Skeletal muscle tissue (tissue), 4 donors: ENCODE results near the gene IMP3. TPM values are rescaled to one million over a fixed set of nuclear protein-coding genes. Genes with fewer than 3 reads are reported as not detected.
"Not testable (repeated sequence)": the region's sequence is repeated elsewhere in the genome, so short reads cannot be mapped to it uniquely, and the experiment has no call there.

ENCODE experiments used
- H3K27ac ChIP-seq: one replicate; pipeline ENCODE4 v1.7.0; 2013; ENCODE audit warnings: mild to moderate bottlenecking, low read depth, low read length, inconsistent platforms
- H3K27me3 ChIP-seq, 3 donors: one replicate each; pipeline ENCODE4 v1.7.0; 2013; ENCODE audit warnings: low read length in 3 of 3; ENCODE audit not compliant: control insufficient read depth in 3 of 3, insufficient read depth in 3 of 3
- H3K36me3 ChIP-seq, 3 donors: one replicate each; pipeline ENCODE4 v1.7.0; 2013; ENCODE audit warnings: low read length in 3 of 3; ENCODE audit not compliant: control insufficient read depth in 3 of 3, insufficient read depth in 3 of 3
- H3K4me1 ChIP-seq, 3 donors: one replicate each; pipeline ENCODE4 v1.7.0; 2013; ENCODE audit warnings: low read length in 3 of 3, mild to moderate bottlenecking in 3 of 3; ENCODE audit not compliant: control insufficient read depth in 3 of 3, insufficient read depth in 3 of 3
- H3K4me3 ChIP-seq, 3 donors: one replicate each; pipeline ENCODE4 v1.7.0; 2013; ENCODE audit warnings: low read length in 3 of 3
- H3K9ac ChIP-seq, 3 donors: one replicate each; pipeline ENCODE4 v1.7.0; 2013; ENCODE audit warnings: low read length in 3 of 3, mild to moderate bottlenecking in 3 of 3, moderate library complexity in 2 of 3, low read depth in 1 of 3
- H3K9me3 ChIP-seq, 3 donors: one replicate each; pipeline ENCODE4 v1.7.0; 2013; ENCODE audit warnings: low read length in 3 of 3; ENCODE audit not compliant: control insufficient read depth in 3 of 3
- total RNA-seq: library from RNA; depleted of rRNA; stranded (reverse); fragments of >200 nt; gene quantifications from one replicate; pipeline ENCODE4 v1.2.3, GENCODE V29; 2014
- donor health status: Osteomylitis.

The IMP3 gene
- total RNA-seq = 54.3 TPM

- Histone ChIP-seq H3K9me3 (no peaks in the 10 kb centered on the region), H3K4me1 (peaks cover 24 to 38% (median 31%) of the 10 kb centered on the region in 3 donors), H3K27ac (peak within 1 kb of the TSS; percentile 91), H3K4me3 (peak within 1 kb of the TSS; percentile 94 to 99 (median 99)), H3K9ac (peak within 1 kb of the TSS; percentile 83 to 99 (median 99)), H3K36me3 (peaks cover 0 to 3% (median 0%) of the 10 kb centered on the region in 3 donors), H3K27me3 (no peaks in the 10 kb centered on the region)
These were observed at the start of gene IMP3 for GRCh38 chr15:75639709-75640482. IMP3 (minus strand) TSS chr15:75640224; CDS start chr15:75640168, 56 bp downstream.

- Histone ChIP-seq H3K36me3 (peaks cover 7 to 23% (median 15%) of the 10 kb centered on the region in 3 donors), H3K4me1 (peaks cover 12 to 14% (median 13%) of the 10 kb centered on the region in 3 donors)
- not testable (repeated sequence) for H3K27me3 ChIP-seq, H3K4me3 ChIP-seq, H3K27ac ChIP-seq, H3K9ac ChIP-seq, H3K9me3 ChIP-seq
These were observed 49.4 kb upstream of the IMP3 start for GRCh38 chr15:75689429-75689828.

GRCh38 chr15:75688831-75689230 is 48.8 kb upstream of the IMP3 start:
- Histone ChIP-seq H3K27ac (no peak overlapping the region), H3K9ac (no peak overlapping the region), H3K27me3 (no peaks in the 10 kb centered on the region), H3K4me3 (no peak overlapping the region), H3K9me3 (no peaks in the 10 kb centered on the region), H3K36me3 (peaks cover 9 to 26% (median 15%) of the 10 kb centered on the region in 3 donors), H3K4me1 (peaks cover 6 to 8% (median 7%) of the 10 kb centered on the region in 3 donors)

GRCh38 chr15:75688278-75688557 is 48.2 kb upstream of the IMP3 start:
- peaks cover 9 to 26% (median 15%) of the 10 kb centered on the region in 3 donors for H3K36me3 ChIP-seq
- H3K9me3 ChIP-seq = no peaks in the 10 kb centered on the region
- no peak overlapping the region for H3K4me3 ChIP-seq
- no peaks in the 10 kb centered on the region for H3K27me3 ChIP-seq
- H3K4me1 ChIP-seq = peaks cover 0 to 3% (median 2%) of the 10 kb centered on the region in 3 donors
- H3K27ac ChIP-seq = no peak overlapping the region
- H3K9ac ChIP-seq = no peak overlapping the region

GRCh38 chr15:75687486-75688277 is 47.7 kb upstream of the IMP3 start:
- H3K27ac ChIP-seq = no peak overlapping the region
- peaks cover 0 to 2% (median 0%) of the 10 kb centered on the region in 3 donors for H3K4me1 ChIP-seq
- peaks cover 9 to 26% (median 15%) of the 10 kb centered on the region in 3 donors for H3K36me3 ChIP-seq
- H3K27me3 ChIP-seq = no peaks in the 10 kb centered on the region
- H3K4me3 ChIP-seq = no peak overlapping the region
- H3K9me3 ChIP-seq = no peaks in the 10 kb centered on the region
- H3K9ac ChIP-seq = no peak overlapping the region

- peaks cover 13 to 31% (median 20%) of the 10 kb centered on the region in 3 donors for H3K36me3 ChIP-seq
- H3K9me3 ChIP-seq, H3K4me1 ChIP-seq, H3K4me3 ChIP-seq, H3K27ac ChIP-seq, H3K27me3 ChIP-seq, H3K9ac ChIP-seq: not testable (repeated sequence)
These were observed 46.2 kb upstream of the IMP3 start for GRCh38 chr15:75686212-75686642.

- no peak overlapping the region for H3K9ac ChIP-seq
- no peak overlapping the region for H3K4me3 ChIP-seq
- H3K4me1 ChIP-seq = peaks cover 0 to 2% (median 0%) of the 10 kb centered on the region in 3 donors
- peaks cover 13 to 37% (median 18%) of the 10 kb centered on the region in 3 donors for H3K36me3 ChIP-seq
- H3K27ac ChIP-seq = no peak overlapping the region
- H3K27me3 ChIP-seq = no peaks in the 10 kb centered on the region
- no peaks in the 10 kb centered on the region for H3K9me3 ChIP-seq
These were observed 45.2 kb upstream of the IMP3 start for GRCh38 chr15:75685195-75685594.

GRCh38 chr15:75684648-75685047 is 44.6 kb upstream of the IMP3 start:
- Histone ChIP-seq H3K9me3 (no peaks in the 10 kb centered on the region), H3K4me1 (peaks cover 0 to 2% (median 0%) of the 10 kb centered on the region in 3 donors), H3K9ac (no peak overlapping the region), H3K27me3 (no peaks in the 10 kb centered on the region), H3K27ac (no peak overlapping the region), H3K4me3 (no peak overlapping the region), H3K36me3 (peaks cover 13 to 37% (median 16%) of the 10 kb centered on the region in 3 donors)

- not testable (repeated sequence) for H3K9me3 ChIP-seq, H3K27ac ChIP-seq, H3K4me1 ChIP-seq, H3K4me3 ChIP-seq, H3K9ac ChIP-seq, H3K27me3 ChIP-seq
- peaks cover 15 to 42% (median 15%) of the 10 kb centered on the region in 3 donors for H3K36me3 ChIP-seq
These were observed 43.8 kb upstream of the IMP3 start for GRCh38 chr15:75683646-75684312.
